IPS DF 19.7 (cell line): ENCODE results near the gene SLC35F1.
"Not testable (repeated sequence)": the region's sequence is repeated elsewhere in the genome, so short reads cannot be mapped to it uniquely, and the experiment has no call there.

Experiments used
- DNase-seq: peaks from one replicate; pipeline ENCODE4 v3.0.0-alpha.2; 2013; ENCODE audit warnings: low read depth, low spot score

Gene SLC35F1

DNA sequence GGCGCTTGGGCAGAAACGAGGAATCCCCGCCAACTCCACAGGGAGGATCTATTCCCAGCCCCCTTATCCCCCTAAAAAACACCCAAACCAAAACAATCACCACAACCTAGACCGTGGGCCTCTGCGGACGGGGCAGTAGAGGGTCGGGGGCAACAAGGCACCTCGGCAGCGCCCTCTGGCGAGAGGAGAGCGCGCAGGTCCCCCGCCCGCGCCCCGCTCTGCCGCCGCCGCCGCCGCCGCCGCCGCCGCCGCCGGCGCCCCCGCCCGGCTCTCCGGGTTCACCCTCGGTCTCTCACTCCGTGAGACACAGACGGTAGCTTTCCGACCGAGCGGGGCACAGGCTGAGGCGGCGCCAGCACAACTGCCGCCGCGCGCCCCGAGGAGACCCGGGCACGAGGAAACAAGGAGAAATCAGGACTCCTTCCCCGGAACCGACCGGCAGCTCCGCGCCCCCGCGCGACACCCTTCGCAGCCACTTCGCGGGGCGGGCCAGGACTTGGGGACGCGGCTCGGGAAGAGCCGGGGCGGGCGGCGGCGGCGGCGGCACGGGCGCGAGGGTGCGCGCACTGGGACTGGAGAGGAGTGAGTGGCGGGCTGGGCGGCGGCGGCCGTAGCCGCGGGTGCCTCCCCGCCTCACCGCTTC, at the start of gene SLC35F1:
Gene SLC35F1 (plus strand): TSS at position 307 of the 643 bp plus-strand sequence.
- peak; percentile 67 for DNase-seq

DNA sequence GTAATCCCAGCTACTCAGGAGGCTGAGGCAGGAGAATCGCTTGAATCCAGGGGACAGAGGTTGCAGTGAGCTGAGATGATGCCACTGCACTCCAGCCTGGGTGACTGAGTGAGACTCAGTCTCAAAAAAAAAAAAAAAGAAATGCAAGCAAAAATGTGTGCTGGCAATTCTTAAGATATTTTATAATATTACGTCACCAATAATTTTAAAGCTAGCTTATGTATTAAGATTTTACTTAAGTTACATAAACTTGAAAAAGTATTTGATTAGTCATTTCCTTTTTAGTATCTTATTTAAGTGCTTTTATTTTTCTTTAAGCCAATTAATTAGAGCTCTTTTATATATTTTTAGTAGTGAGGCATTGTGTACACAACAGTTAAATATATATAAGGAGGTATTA, 48.5 kb upstream of the SLC35F1 start:
- not testable (repeated sequence) for DNase-seq

DNA sequence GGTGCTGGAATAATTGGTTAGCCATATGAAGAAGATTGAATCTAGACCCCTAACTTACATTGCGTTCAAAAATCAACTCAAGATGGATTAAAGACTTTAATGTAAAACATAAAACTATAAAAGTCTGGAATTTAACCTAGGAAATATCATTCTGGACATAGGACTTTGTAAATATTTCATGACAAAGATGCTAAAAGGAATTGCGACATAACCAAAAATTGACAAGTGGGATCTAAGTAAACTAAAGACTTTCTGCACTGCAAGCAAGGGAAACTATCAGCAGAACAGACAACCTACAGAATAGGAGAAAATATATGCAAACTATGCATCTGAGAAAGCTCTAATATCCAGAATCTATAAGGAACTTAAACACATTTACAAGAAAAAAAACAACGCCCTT, 45.5 kb upstream of the SLC35F1 start:
- DNase-seq = no peak

DNA sequence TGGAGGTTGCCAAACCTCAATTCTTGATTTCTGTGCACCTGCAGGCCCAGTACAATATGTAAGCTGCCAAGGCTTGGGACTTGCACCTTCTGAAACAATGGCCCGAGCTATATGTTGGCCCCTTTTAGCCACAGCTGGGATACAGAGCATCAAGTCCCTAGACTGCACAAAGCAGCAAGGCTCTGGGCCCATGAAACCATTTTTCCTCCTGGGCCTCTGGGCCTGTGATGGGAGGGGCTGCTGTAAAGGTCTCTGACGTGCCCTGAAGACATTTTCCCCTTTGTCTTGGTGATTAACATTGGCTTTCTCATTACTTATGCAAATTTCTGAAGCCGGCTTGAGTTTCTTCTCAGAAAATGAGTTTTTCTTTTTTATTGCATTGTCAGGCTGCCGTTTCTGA, 40.5 kb upstream of the SLC35F1 start:
- DNase-seq = no peak

DNA sequence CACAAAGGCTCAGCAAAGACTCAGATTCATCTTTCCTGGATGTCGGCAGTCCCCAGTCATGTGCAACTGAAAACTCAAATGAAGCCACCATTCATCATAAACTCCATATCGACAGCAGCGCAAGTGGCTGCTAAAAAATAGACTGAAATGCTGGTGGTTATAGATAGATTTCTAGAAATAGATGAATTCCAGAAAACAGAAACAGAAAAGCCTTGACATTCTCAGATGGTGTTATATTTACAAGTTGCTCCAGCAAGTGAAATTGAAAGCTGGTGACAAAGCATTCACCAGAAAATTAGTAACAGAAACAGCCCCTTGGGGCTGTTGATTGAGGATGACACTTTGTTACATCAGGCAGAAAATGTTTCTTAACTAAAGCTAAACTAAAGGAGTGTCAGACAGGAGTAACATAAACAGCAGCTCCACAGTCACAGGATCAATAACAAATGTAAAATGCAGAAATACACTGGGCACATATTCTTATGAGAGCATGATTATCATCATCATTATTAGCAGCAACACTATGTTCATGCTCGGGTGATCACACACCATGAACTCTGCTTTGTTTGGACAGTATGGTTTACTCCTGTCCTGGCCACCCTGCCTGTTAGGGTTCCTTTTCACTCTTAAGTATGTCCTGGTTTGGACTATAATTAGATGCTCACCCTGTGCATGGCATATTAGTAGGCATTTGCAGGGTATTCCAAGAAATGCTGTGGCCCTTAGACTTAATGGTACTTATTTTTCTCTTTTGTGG, 36.4 kb upstream of the SLC35F1 start:
- no peak for DNase-seq

DNA sequence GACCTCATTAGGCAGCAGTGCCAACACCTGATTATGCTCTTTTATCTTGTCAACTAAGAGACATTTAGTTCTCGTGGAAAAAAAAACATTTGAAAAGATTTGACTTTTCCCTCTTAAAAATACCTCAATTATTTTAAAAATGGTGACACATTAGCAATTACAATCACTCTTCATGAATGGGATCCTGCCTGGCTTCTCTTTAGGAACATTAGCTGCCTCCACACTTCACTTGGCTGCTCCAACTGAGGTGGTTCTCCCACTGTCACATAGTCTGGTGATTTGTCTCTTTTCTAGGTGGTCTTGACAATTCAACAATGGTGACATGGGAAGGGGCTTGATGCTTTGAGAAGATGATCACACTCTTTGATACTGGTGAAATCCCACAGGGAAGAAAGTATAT, 26.2 kb upstream of the SLC35F1 start:
- no peak for DNase-seq

DNA sequence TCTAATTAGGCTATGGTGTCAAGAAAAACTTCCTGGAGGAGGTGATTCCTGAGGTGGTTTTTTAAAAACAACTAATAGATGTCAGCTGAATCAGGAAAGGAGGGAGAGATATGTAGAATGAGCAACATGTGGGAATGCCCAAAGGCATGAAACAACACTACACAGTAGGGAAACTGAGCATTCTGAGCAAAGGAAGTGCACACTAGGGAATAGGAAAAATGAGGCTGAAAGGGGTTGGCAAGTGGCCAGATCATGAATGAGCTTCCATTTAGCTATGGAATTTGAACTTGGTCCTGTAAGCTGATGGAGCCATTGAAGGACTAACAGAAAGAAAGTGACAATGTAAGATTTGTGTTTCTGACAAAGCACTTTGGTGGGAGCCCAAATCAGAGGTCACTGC, 16.9 kb upstream of the SLC35F1 start:
- no peak for DNase-seq

DNA sequence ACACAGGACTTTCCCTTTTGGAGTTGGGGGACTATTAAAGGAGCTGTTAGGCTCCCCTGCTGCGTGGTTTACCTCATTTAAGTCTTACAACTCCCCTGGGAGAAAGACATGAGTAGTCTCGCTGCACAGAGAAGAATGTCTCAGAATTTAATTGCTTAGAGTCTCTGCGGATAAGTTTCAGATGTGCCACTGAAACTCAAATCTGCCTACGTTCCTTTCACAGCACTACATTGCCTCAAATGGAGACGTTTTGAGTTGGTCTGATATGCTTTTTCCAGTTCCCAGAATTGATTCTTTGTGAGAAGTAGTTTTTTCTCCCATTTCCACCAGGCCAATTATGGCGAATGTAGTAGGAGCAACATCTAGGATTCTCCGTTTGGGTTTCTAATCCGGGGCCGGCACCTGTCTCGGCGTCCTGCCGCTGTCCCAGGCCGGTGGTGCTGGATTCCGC, 532 bp upstream of the SLC35F1 start:
- DNase-seq = no peak

DNA sequence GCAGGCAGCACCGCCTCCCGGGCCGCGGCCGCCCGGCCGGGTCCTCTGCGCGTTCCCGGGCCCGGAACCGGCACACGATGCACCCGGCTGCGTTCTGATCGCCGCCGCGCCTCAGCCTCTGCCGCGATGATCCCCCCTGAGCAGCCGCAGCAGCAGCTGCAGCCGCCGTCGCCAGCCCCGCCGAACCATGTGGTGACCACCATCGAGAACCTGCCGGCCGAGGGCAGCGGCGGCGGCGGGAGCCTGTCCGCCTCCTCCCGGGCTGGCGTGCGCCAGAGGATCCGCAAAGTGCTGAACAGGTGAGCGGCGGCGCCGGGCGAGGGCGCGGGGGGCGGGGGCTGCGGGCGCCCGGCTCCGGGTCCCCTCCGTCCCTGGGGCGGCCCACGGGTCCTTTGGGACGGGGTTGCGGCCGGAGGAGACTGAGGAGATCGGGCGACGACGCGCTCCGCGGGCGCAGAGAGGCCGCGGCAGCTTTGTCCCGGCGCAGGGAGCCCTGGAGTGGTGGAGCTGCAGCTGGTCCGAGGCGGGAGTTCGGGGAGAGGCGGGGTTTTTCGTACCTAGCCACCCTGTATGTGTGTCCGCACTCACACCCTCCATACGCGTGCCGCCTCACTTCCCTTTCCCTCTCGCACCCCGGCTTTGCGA, 659 bp downstream of the SLC35F1 start:
- no peak for DNase-seq

DNA sequence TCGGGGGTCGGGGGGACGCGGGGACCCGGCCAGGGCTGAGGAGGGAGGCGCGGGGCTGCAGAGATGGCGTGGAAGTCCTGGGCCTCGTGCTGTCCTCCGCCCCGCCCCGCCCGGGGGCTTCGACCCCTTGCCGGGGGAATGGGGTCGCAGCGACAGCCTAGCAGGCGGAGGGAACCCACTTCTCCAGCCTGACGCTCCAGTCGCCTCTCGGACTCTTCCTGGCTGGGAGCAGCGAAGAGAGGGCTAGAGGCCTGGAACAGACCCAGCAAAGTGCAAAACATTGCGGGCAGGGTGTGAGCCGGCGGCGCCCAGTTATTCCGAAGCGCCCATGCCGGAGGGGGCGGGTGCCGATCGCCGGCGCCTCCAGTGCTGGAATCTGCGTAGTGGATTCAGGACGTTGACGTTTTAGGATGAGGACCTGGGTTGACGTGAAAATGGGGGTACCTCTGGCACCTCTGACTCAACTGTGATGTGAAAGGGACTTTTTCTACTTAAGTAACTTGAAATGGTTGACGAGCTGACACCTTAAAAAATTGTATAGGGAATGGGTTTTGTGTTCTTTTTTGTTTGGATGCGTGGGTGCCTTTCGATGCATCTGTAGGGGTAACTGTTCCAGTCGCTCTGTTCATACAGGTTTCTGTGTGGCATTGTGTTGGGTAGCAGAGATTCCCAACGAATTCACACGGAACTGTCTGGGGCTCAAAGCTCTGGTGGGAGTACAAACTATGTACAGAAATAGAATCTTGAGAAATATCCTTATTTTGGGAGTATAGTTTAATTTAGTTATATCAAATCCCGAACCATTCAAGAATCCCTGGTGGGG, 1.4 kb downstream of the SLC35F1 start:
- no peak for DNase-seq

DNA sequence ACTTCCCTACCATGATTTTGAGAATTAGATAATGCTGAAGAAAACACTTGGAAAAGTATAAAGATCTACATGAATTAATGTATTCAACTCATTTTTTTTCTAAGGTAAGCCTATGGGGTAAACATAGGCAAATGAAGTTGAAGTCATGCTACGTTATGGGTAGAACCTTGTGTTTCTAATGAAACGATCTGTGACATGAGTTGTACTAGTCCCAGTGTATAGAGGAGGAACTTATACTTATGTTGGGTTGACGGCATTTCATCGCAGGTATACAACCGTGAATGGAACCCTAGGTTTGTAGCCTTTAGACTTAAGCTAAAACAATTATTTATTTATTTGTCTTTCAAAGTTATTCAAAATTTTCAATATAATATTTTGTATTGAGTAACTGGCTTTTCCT, 2.6 kb downstream of the SLC35F1 start:
- no peak for DNase-seq

DNA sequence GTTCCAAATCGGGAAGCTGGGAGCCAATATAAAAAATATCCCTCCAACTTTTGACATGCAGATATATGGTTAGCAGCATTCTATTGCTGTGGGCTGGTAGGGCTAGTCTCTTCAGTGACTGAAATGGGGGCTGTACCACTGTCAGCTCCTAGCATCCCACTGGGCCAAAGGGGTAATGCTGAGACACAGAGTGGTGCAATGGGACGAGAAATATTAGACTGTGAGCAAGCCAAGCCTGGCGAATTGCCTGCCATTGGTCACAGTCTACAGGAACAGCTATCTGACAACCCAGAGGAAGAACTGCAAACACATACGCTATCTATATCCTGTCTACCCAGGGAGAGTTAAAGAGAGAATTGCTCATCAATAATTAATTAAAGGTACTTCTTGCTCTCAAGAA, 3.5 kb downstream of the SLC35F1 start:
- no peak for DNase-seq

DNA sequence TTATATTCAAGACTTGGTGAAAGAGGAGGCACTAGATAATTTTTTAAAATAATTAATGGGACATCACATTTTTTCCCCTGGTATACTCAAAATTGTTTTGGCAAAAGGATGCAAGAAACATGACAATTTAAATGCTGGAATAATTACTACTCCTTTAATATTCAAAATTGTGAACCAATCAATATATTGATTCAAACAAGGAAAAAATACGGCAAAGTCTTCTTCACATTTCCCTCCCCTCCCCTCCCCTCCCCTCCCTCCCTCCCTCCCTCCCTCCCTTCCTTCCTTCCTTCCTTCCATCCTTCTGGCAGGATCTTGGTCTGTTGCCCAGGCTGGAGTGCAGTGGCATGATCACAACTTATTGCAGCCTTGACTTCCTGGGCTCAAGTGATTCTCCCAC, 4.1 kb downstream of the SLC35F1 start:
- DNase-seq = no peak

DNA sequence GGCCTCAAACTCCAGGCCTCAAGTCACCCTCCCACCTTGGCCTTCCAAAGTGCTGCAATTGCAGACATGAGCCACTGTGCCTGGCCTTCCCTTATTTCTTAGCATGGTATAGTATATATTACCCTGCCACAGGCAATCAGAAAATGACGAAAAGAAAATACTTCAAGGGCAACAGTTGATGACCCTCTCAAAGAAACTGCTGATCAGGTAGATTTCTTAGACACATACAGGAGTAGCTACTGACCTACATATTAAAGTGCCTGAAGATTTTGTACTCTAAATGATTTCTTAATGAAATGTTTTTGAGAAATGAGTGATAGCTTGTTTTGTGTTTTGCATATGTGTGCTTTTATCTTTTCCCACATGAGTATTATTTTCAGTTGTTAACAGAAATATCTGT, 4.6 kb downstream of the SLC35F1 start:
- no peak for DNase-seq

DNA sequence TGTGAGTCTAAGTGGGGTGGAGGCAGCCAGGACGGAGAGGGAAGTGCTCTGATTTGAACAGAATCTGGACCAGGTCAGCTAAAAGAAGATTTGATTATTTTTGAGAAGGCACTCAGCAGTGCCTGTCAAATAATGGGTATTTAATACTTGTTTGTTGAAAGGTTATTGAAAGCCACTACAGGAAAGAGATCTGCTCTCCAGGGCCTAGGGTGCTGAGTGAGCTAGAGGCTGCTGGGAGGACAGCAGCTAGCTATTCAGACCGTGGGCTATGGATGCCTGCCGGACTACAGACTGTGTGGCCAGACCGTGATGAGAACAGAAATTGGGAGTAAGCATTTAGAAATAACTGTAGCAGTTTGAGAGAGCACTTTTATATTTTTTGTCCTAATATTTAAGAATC, 8.8 kb downstream of the SLC35F1 start:
- DNase-seq = no peak

DNA sequence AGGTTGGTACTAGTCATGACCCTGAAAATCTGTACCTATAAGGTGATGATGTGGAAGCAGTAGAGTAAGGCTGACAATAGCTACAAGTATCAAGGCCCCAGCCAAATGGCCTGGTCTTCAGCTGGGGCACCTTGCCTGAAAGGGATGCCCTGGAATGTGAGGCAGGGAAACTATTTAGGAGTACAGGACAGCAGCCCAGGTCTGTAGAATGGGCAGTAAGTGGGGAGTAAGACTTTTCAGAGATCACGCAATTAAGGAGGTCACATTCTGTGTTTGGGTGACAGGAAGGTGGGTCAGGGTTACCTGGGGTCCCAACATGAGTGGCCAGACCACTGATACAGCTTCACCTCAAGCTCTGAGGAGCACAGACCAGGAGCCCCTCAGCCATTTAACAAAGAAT, 9.4 kb downstream of the SLC35F1 start:
- no peak for DNase-seq

DNA sequence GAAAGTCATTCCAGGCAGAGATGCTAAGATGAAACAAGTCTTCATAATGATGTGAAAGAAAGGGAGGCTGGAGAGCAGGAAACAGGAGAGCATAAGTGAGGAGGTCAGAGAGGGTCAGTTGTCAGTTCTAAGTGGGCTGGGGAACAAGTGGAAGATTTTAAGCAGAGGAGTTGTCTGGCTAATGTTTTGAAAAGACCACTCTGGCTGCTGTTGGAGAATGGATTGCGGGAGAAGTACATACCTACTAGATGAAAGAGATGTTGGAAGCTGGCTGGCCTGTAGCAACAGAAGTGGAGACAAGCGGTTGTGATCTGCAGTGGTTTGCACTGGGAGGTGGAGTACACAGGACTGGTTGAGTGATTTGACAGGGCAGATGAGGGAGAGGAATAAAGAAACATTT, 10.1 kb downstream of the SLC35F1 start:
- DNase-seq = no peak

DNA sequence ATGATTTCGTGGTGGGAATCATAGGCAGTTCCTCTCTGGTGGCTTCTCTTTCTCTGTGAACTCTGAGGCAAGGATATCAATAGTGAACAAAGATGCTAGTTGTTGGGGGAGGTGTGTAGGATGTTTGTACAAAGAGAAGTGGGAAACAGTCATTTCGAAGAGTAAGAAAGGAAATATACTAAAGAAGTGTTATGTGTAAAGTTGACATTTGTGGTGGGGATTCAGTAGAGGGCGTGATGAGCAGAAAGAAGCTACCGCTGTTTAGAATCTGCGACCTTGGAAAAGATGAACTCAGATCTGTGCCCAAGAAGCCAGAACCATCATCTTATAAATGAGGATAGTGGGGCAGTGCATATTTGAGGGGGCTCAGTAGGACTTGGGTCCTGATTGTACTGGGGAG, 11.4 kb downstream of the SLC35F1 start:
- DNase-seq = no peak

DNA sequence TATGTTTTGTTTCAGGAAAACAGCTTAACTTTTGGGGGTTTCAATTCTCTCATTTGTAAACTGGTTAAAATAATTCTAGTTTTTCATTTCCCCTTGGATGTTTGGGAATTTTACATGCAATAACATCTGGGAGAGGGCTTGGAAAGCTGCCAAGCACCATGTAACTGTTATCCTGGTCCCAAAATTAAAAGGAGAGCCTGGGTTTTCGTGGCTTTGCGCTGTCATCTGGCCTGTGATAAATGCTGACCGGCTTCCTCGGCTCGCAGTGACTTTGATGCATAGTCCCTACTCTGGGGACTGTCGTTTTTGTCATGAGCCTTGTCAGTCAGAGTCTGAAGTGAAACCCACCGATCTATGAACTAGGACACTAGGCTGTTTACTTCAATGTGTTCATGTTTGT, 12.2 kb downstream of the SLC35F1 start:
- DNase-seq = no peak

DNA sequence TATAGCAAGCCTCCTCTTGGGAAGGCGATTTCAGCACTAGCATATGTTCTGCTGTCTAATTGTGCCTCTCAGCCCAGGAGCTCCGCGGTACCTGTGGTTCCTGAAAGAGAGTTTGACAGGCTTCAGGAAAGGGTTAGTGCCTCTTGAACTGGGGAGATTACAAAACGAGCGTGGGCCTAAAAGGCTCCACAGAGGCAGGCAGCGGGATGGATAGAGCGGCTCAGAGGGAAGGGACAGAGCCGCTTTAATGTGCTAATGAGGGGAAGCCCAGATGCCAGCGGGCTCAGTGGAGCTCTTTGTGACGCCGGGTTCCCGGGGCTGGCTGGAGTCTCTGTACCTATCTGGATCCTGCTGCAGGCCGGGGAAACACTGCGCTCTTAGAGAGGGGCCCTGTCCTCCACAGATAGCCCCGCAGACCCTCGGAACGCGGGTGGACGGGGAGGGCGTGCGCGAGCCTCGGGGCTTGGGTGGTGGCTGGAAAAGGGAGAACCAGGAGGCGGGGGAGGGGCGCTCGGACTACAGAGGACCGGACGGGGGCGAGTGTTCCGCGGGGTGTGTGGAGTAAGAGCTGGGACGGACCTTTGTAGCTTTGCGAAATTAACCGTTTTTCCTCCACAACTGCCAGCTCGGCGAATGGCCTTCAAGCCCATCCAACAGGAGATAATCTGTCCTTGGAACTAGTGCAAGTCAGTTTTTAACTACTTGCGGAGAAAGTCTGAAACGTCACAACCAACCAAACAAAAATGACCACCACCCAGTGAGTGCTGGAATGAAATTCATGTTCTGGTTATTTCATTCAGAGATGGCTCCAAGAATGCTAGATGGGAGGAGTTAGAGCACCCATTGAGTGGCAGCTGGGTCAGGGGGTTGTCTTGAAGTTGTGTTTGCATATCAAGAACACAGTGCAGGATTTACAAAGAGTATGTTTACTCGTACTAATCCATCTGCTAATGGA, 13.0 kb downstream of the SLC35F1 start:
- no peak for DNase-seq

DNA sequence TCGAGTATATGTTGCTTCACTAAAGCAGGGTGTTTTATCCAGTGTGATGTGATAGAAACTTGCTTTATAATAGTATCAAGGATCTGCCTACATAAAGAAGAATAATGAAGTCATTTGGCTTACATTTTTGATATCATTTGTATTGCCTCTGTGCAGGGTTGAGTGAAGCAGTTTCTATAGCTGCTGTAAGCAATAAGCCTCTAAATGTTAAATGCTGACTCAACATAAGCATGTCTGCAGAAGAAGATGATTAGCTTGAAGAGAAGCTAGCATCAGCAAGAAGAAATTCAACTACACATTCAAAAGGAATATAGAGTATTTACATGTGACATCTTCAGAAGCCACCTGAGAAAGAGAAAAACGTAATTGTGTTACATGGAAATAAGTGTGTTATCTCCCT, 17.6 kb downstream of the SLC35F1 start:
- no peak for DNase-seq
